HT-29 (cell line): Measurements from ENCODE around the gene PTPRN2. TPM values are rescaled to one million over a fixed set of nuclear protein-coding genes. Genes with fewer than 3 reads are reported as not detected.
"Not testable (repeated sequence)": the region's sequence is repeated elsewhere in the genome, so short reads cannot be mapped to it uniquely, and the experiment has no call there.

Source experiments
- DNase-seq: peaks from one replicate; pipeline ENCODE4 v3.0.0-alpha.2; 2015; ENCODE audit warnings: low spot score
- total RNA-seq: library from RNA; depleted of rRNA; stranded (reverse); fragments of >200 nt; shearing (Covaris generic); gene quantifications from 2 replicates; pipeline ENCODE4 v1.2.3, GENCODE V29; 2014

PTPRN2 gene
- total RNA-seq, 1 experiment from 2014 or later = 1.7 TPM

GRCh38 chr7:157707983-157708918 lies 879.4 kb downstream of the PTPRN2 start:
- no peak for DNase-seq

DNA sequence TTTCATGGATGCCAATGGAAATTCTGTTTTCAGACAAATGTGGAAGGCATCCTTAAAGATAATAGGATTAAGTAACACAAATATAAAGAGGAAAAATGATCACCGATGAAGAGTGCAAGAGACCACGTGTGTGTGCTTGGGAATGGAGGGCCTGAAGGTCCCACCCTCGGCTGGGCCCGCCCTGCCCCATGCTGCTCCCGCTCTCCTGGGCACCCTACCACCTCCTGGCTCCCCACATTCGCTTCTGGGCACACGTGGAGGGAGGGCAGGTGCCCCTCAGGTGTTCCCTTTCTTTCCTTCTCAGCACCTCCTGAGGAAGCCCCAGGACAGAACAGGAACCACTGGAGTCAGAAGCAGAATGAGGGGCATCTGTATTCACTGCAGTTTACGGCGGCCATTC lies 883.3 kb downstream of the PTPRN2 start:
- DNase-seq = no peak

- no peak for DNase-seq
These were observed 884.0 kb downstream of the PTPRN2 start for GRCh38 chr7:157703534-157704195.

- no peak for DNase-seq
These were observed 884.5 kb downstream of the PTPRN2 start for GRCh38 chr7:157703131-157703530.

DNA sequence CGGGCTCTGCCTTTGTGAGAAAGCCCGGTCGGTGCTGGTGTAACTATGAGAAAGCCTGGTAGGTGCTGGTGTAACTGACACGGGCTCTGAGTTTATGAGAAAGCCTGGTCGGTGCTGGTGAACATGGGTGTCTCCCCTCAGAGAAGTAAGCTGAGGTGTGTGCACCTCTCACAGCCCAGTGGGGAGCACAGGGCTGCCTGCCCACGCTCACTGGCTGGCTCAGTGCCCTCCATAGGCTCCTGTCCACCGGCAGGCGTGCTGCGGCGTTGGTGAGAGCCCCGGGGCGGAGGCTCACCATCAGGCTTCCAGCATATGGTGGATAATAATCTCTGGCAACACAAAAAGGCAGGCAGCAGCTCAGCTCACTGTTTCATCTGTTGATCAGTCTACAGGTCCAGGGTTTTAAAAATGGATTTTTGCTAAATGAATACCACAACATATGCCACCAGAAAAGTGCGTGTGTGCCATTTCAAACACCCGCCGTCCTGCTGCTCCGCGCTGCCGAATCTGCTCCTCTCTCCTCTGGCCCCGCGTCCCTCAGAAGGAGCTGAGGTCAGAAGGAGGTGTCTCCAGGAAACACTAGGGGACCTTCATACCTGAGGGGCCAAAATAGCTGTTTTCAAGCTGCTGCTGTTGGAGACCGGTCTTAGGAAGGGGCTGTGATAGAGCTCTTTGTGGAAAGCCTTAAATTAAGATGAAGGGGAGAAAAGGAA lies 885.2 kb downstream of the PTPRN2 start:
- no peak for DNase-seq

- not testable (repeated sequence) for DNase-seq
These were observed 886.0 kb downstream of the PTPRN2 start for GRCh38 chr7:157701395-157702180.

- no peak for DNase-seq
These were observed 887.2 kb downstream of the PTPRN2 start for GRCh38 chr7:157700231-157701005.

- DNase-seq = no peak
These were observed 888.1 kb downstream of the PTPRN2 start for GRCh38 chr7:157699357-157700013.

DNA sequence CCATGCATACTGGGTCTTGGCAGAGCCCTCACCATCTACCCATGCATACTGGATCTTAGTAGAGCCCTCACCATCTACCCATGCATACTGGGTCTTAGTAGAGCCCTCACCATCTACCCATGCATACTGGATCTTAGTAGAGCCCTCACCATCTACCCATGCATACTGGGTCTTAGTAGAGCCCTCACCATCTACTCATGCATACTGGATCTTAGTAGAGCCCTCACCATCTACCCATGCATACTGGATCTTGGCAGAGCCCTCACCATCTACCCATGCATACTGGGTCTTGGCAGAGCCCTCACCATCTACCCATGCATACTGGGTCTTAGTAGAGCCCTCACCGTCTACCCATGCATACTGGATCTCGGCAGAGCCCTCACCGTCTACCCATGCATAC lies 890.3 kb downstream of the PTPRN2 start:
- DNase-seq = not testable (repeated sequence)

DNA sequence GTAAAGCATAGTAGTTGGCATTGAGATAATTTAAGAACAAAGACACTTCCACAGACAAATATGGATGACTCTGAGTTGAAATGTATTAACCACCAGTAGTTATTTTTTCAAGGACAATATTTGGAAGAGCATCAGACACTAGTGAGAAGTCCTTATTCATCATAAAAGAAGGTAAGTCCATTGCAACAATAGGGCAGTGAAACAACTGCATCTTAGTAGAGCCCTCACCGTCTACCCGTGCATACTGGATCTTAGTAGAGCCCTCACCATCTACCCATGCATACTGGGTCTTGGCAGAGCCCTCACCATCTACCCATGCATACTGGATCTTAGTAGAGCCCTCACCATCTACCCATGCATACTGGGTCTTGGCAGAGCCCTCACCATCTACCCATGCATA lies 892.0 kb downstream of the PTPRN2 start:
- DNase-seq = not testable (repeated sequence)

DNA sequence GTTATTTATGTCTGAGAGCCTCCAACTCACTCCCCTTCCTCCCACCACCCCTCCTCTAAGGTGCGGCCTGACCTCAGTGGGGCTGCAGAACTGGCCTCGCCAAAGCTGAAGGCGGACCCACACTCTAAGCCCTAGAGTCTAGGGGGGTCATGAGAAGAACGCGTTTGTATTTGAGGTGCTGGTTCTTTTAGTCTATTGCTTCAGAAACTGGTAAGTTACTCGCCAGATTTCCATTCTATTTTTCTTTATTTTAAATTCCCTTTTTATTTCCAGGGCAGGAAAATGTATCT lies 893.3 kb downstream of the PTPRN2 start:
- DNase-seq = no peak

DNA sequence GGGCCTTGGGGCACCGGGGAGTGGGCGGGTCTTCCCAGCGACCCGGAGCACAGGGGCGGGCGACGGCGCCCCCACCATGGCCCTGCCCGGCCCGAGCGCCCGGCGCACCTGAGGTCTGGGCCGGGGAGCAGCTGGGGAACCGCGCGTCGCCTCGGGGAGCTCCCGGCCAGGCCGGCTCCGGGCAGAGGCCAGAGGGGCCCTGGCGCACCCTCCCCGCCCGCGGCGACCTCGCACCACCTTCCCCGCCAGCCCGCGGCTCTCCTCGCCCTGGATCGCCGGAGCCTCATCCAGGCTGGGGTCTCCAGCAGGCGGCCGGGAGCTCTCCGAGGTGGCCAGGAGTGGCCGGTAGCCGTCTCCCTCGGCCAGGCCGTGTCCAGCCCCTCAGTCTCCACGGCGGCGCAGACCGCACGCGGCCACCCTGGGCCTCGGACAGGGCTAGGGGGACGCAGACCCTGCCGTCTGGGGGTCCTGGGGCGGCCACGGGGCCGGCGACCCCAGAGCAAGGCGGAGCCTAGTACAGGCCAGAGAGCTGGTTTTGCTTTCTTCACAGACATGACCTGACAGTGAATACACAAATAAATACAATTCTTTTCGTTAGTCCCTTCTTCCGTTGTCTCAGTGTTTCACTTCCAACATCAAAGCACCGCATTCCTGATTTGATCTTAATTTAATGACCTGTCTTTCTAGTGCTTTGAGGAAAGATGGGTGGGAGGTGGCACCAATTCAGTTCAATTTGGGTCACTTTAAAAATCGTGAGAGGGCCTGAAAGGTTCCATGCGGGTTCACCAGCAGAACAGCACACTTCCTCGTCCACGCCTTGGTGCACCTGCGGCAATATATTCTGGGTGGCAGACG lies 893.9 kb downstream of the PTPRN2 start:
- DNase-seq = no peak

DNA sequence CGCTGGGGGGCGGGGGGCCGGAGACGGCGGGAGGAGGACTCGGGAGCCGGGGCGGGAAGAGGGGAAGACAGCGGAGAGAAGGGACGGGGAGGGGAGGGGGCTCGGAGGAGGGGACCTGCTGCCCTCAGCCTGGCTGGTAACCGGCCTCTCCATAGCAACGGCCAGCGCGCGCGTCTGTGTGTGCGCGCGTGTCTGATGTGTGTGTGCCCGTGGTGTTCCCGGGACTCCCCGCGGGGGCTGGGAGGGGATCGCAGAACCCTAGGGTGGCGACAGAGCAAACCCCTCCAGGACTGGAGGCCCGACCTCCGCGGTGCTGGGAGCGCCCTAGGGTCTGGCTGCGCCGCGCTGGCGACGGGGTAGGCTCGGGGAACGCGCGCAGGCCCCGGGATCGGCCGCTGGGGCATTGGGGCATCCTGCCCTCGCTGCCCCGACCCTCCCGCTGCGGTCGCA lies 894.5 kb downstream of the PTPRN2 start:
- DNase-seq = no peak

- DNase-seq = no peak
These were observed 895.1 kb downstream of the PTPRN2 start for GRCh38 chr7:157692460-157693011.

- DNase-seq = no peak
These were observed 895.8 kb downstream of the PTPRN2 start for GRCh38 chr7:157691586-157692459.

GRCh38 chr7:157690833-157691585 lies 896.6 kb downstream of the PTPRN2 start:
- DNase-seq = no peak
